Panc1 (cell line): Measurements from ENCODE around the gene DOK5. TPM values are rescaled to one million over a fixed set of nuclear protein-coding genes. Genes with fewer than 3 reads are reported as not detected.

Source experiments
- ATAC-seq: fragments of 200-7000 bp; cut with Tn5 transposase; 2 replicates; pipeline ENCODE4 v1.9.1; 2020; ENCODE audit warnings: mild to moderate bottlenecking, moderate library complexity
- BruUV-seq: library from RNA; stranded (reverse); fragments of 400-500 nt; replicated peaks from 2 replicates; lab custom pipeline; 2021; lab: Mats Ljungman, UMichigan
- CTCF ChIA-PET: fragments of 300-600 bp; sonication (Branson Sonifier 250); formaldehyde crosslinking; loops from one replicate; lab custom pipeline; 2022; ENCODE audit warnings: antibody characterized with exemption; lab: Charles Lee
- POLR2A ChIA-PET: fragments of 300-600 bp; sonication (Branson Sonifier 250); formaldehyde crosslinking; loops from one replicate; lab custom pipeline; 2022; ENCODE audit warnings: antibody characterized with exemption; lab: Charles Lee
- DNase-seq: peaks from one replicate; pipeline ENCODE4 v3.0.0-alpha.2; 2010; ENCODE audit warnings: low read depth, low spot score
- H3K27ac ChIP-seq: 2 replicates; pipeline ENCODE4 v1.5.1; 2011; ENCODE audit warnings: mild to moderate bottlenecking, low read length, inconsistent platforms
- H3K27me3 ChIP-seq: fragments of 200-500 bp; sonication (Bioruptor generic); 2 replicates; pipeline ENCODE4 v1.6.0; 2014; ENCODE audit warnings: low read length, inconsistent platforms; ENCODE audit not compliant: control insufficient read depth, insufficient read depth
- H3K36me3 ChIP-seq: fragments of 200-500 bp; sonication (Bioruptor generic); 2 replicates; pipeline ENCODE4 v1.5.1; 2014; ENCODE audit warnings: inconsistent platforms, mild to moderate bottlenecking, low read length, moderate library complexity; ENCODE audit not compliant: control insufficient read depth, insufficient read depth
- H3K4me1 ChIP-seq: 2 replicates; pipeline ENCODE4 v1.5.1; 2011; ENCODE audit warnings: inconsistent platforms, mild to moderate bottlenecking, low read length, moderate library complexity; ENCODE audit not compliant: control insufficient read depth, insufficient read depth
- H3K4me3 ChIP-seq, 2 experiments: 2 replicates each; pipeline ENCODE4 v1.5.1; 2011 to 2012; ENCODE audit warnings: low read depth in 2 of 2, low read length in 2 of 2, mild to moderate bottlenecking in 2 of 2, inconsistent platforms in 1 of 2, moderate library complexity in 1 of 2
- H3K9me3 ChIP-seq: fragments of 200-500 bp; sonication (Bioruptor generic); 2 replicates; pipeline ENCODE4 v1.5.1; 2014; ENCODE audit warnings: low read depth, mild to moderate bottlenecking, inconsistent platforms, low read length, moderate library complexity; ENCODE audit not compliant: control insufficient read depth, insufficient read depth
- CTCF ChIP-seq: fragments of 450-650 bp; IDR thresholded peaks from 2 replicates; pipeline ENCODE4 v1.5.1; 2017; ENCODE audit warnings: mild to moderate bottlenecking
- POLR2AphosphoS5 ChIP-seq: IDR thresholded peaks from 2 replicates; pipeline ENCODE4 v1.6.1; 2012; ENCODE audit warnings: mild to moderate bottlenecking, low read depth, low read length, moderate library complexity
- REST ChIP-seq, 2 experiments: IDR thresholded peaks; 2 replicates each; pipeline ENCODE4 v1.6.1; 2011 to 2012; ENCODE audit warnings: low read depth in 2 of 2, control low read depth in 1 of 2, low read length in 1 of 2, mild to moderate bottlenecking in 1 of 2, moderate library complexity in 1 of 2; ENCODE audit not compliant: insufficient read depth in 1 of 2
- SIN3A ChIP-seq: IDR thresholded peaks from 2 replicates; pipeline ENCODE4 v1.6.1; 2012; ENCODE audit warnings: low read depth, mild to moderate bottlenecking, low read length, moderate library complexity, borderline replicate concordance; ENCODE audit not compliant: insufficient read depth
- TCF7L2 ChIP-seq: IDR thresholded peaks from 2 replicates; pipeline ENCODE4 v1.6.1; 2011; ENCODE audit warnings: mild to moderate bottlenecking, low read depth, low read length, inconsistent platforms
- in situ Hi-C: cut with HindIII; loops from 2 replicates; pipeline ENCODE4 v1.10.0; 2016; ENCODE audit warnings: low sequenced_read_pairs, low pct_unique_long_range_greater_than_20kb
- intact Hi-C: fragments of 100-400 bp; cut with micrococcal nuclease; formaldehyde crosslinking; loops from one replicate; pipeline ENCODE4 v1.10.0; 2022; ENCODE audit not compliant: unreplicated experiment
- total RNA-seq: library from RNA; stranded (reverse); gene quantifications from one replicate; pipeline ENCODE4 v1.2.1, GENCODE V29; 2021; ENCODE audit not compliant: unreplicated experiment

The DOK5 gene
- total RNA-seq, 1 experiment from 2014 or later, result 0.18 TPM

GRCh38 chr20:54570561-54570960 is 95.2 kb downstream of the DOK5 start:
- no peak for DNase-seq
- no peaks in the 10 kb centered on the region for H3K36me3 ChIP-seq
- intact Hi-C loops (no loop called here), in situ Hi-C loops (no loop called here)
- no peaks in the 10 kb centered on the region for H3K27me3 ChIP-seq
- H3K27ac ChIP-seq, result no peak overlapping the region
- no peak overlapping the region for H3K4me3 ChIP-seq
- ATAC-seq, result no peak
- TF ChIP-seq REST (IDR thresholded peaks at IDR 0.05; ENCODE audit: insufficient read depth in 1 of 2, low read depth in 2 of 2, low read length in 1 of 2) (no peak), TCF7L2 (no peak)
- no peaks in the 10 kb centered on the region for H3K9me3 ChIP-seq
- ChIA-PET CTCF (no interaction called here), POLR2A (no interaction called here)
- BruUV-seq, result no TSS peak
- H3K4me1 ChIP-seq, result no peaks in the 10 kb centered on the region

- in situ Hi-C loops, result no loop called here
- ChIA-PET CTCF (no interaction called here), POLR2A (no interaction called here)
- no peak overlapping the region for H3K27ac ChIP-seq
- no TSS peak for BruUV-seq
- no peak overlapping the region for H3K4me3 ChIP-seq
- H3K36me3 ChIP-seq, result no peaks in the 10 kb centered on the region
- no peak for DNase-seq
- intact Hi-C loops, result no loop called here
- no peaks in the 10 kb centered on the region for H3K27me3 ChIP-seq
- no peaks in the 10 kb centered on the region for H3K9me3 ChIP-seq
- ATAC-seq, result no peak
- no peaks in the 10 kb centered on the region for H3K4me1 ChIP-seq
- TF ChIP-seq REST (IDR thresholded peaks at IDR 0.05; ENCODE audit: insufficient read depth in 1 of 2, low read depth in 2 of 2, low read length in 1 of 2), result no peak
- TF ChIP-seq CTCF, result no peak
- TF ChIP-seq TCF7L2, result no peak
- no peak for TF ChIP-seq SIN3A
- no peak for TF ChIP-seq POLR2AphosphoS5
These were observed 97.5 kb downstream of the DOK5 start for GRCh38 chr20:54572665-54573435.
